Measurements from ENCODE around the gene FOXN3. TPM values are rescaled to one million over a fixed set of nuclear protein-coding genes. Genes with fewer than 3 reads are reported as not detected.

Gene FOXN3
- total RNA-seq, 1 experiment from 2014 or later, result 8.8 TPM

DNA sequence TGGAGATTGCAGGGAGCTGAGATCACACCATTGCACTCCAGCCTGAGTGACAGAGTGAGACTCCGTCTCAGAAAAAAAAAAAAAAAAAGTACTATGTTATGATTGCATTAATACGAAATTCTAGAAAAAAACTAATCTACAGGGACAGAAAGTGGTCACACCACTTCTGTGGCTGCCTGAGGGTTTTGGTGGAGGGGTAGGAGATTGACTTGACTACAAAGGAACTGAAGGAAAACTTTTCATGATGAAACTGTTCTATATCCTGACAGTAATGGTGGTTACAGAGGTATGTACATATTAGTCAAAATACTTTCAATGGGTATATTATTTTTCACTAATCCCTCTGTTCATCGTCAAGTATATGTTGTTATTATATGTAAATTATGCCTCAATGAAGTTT, 42.1 kb downstream of the FOXN3 start:
- H3K9me3 ChIP-seq (ENCODE audit: control insufficient read depth, insufficient read depth, low read depth, low read length), result no peaks in the 10 kb centered on the region
- H3K4me3 ChIP-seq (ENCODE audit: low read depth in 2 of 2, low read length in 2 of 2), result no peak overlapping the region
- H3K36me3 ChIP-seq (ENCODE audit: control insufficient read depth, insufficient read depth, low read length), result no peaks in the 10 kb centered on the region
- H3K27ac ChIP-seq (ENCODE audit: low read length), result no peak overlapping the region
- no peaks in the 10 kb centered on the region for H3K4me1 ChIP-seq (ENCODE audit: control insufficient read depth, insufficient read depth, low read length)
- CTCF ChIA-PET, result no interaction called here
- no TSS peak for BruUV-seq (replicated peaks)
- H3K27me3 ChIP-seq (ENCODE audit: control insufficient read depth, insufficient read depth, low read length), result no peaks in the 10 kb centered on the region
- no peak for DNase-seq (ENCODE audit: low read depth, low spot score)
- in situ Hi-C loops (cut with HindIII; ENCODE audit: low pct_unique_long_range_greater_than_20kb, low sequenced_read_pairs), result no loop called here
- intact Hi-C loops (cut with micrococcal nuclease; ENCODE audit: unreplicated experiment), result no loop called here
- POLR2A ChIA-PET, result no interaction called here
- no peak for ATAC-seq
- TF ChIP-seq, protein P1, sequence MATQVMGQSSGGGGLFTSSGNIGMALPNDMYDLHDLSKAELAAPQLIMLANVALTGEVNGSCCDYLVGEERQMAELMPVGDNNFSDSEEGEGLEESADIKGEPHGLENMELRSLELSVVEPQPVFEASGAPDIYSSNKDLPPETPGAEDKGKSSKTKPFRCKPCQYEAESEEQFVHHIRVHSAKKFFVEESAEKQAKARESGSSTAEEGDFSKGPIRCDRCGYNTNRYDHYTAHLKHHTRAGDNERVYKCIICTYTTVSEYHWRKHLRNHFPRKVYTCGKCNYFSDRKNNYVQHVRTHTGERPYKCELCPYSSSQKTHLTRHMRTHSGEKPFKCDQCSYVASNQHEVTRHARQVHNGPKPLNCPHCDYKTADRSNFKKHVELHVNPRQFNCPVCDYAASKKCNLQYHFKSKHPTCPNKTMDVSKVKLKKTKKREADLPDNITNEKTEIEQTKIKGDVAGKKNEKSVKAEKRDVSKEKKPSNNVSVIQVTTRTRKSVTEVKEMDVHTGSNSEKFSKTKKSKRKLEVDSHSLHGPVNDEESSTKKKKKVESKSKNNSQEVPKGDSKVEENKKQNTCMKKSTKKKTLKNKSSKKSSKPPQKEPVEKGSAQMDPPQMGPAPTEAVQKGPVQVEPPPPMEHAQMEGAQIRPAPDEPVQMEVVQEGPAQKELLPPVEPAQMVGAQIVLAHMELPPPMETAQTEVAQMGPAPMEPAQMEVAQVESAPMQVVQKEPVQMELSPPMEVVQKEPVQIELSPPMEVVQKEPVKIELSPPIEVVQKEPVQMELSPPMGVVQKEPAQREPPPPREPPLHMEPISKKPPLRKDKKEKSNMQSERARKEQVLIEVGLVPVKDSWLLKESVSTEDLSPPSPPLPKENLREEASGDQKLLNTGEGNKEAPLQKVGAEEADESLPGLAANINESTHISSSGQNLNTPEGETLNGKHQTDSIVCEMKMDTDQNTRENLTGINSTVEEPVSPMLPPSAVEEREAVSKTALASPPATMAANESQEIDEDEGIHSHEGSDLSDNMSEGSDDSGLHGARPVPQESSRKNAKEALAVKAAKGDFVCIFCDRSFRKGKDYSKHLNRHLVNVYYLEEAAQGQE (IDR thresholded peaks at IDR 0.05; ENCODE audit: insufficient read depth in 1 of 2, low read depth in 2 of 2, low read length in 1 of 2), result no peak
- TF ChIP-seq TCF7L2 (IDR thresholded peaks at IDR 0.05; ENCODE audit: low read depth, low read length) (no peak), SIN3A (IDR thresholded peaks at IDR 0.05; ENCODE audit: borderline replicate concordance, insufficient read depth, low read depth, low read length) (no peak), POLR2AphosphoS5 (IDR thresholded peaks at IDR 0.05; ENCODE audit: low read depth, low read length) (no peak)
- TF ChIP-seq, protein P2, sequence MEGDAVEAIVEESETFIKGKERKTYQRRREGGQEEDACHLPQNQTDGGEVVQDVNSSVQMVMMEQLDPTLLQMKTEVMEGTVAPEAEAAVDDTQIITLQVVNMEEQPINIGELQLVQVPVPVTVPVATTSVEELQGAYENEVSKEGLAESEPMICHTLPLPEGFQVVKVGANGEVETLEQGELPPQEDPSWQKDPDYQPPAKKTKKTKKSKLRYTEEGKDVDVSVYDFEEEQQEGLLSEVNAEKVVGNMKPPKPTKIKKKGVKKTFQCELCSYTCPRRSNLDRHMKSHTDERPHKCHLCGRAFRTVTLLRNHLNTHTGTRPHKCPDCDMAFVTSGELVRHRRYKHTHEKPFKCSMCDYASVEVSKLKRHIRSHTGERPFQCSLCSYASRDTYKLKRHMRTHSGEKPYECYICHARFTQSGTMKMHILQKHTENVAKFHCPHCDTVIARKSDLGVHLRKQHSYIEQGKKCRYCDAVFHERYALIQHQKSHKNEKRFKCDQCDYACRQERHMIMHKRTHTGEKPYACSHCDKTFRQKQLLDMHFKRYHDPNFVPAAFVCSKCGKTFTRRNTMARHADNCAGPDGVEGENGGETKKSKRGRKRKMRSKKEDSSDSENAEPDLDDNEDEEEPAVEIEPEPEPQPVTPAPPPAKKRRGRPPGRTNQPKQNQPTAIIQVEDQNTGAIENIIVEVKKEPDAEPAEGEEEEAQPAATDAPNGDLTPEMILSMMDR (IDR thresholded peaks at IDR 0.05), result no peak

DNA sequence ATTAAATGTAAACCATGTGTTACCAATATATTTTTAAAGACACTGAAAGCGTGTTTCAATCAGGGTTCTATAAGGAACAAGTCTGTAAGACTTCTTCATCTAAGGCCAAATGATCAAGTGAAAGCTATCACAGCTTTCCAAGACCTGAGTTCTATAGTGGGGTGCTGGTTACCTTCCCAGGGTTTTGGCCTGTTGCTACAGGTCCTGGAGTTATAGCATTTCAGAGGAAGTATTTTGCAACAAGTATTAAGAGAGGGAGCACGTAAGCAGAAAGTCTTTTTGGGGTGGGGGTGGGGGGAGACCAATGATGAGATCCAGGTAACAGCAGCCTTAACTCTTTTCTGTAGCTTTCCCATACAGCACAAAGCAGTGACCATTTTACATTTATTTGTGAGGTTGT, 43.8 kb downstream of the FOXN3 start:
- TF ChIP-seq, protein P1 (IDR thresholded peaks at IDR 0.05; ENCODE audit: insufficient read depth in 1 of 2, low read depth in 2 of 2, low read length in 1 of 2), result no peak
- TF ChIP-seq, protein P2 (IDR thresholded peaks at IDR 0.05), result no peak
- TF ChIP-seq SIN3A (IDR thresholded peaks at IDR 0.05; ENCODE audit: borderline replicate concordance, insufficient read depth, low read depth, low read length), result no peak
- no peak for TF ChIP-seq POLR2AphosphoS5 (IDR thresholded peaks at IDR 0.05; ENCODE audit: low read depth, low read length)
- TF ChIP-seq TCF7L2 (IDR thresholded peaks at IDR 0.05; ENCODE audit: low read depth, low read length), result no peak
- no TSS peak for BruUV-seq (replicated peaks)

More for the DNA sequence above, 43.8 kb downstream of the FOXN3 start:
- POLR2A ChIA-PET, result no interaction called here
- Histone ChIP-seq H3K4me1 (ENCODE audit: control insufficient read depth, insufficient read depth, low read length) (no peaks in the 10 kb centered on the region), H3K27ac (ENCODE audit: low read length) (no peak overlapping the region), H3K4me3 (ENCODE audit: low read depth in 2 of 2, low read length in 2 of 2) (no peak overlapping the region), H3K36me3 (ENCODE audit: control insufficient read depth, insufficient read depth, low read length) (no peaks in the 10 kb centered on the region), H3K27me3 (ENCODE audit: control insufficient read depth, insufficient read depth, low read length) (no peaks in the 10 kb centered on the region), H3K9me3 (ENCODE audit: control insufficient read depth, insufficient read depth, low read depth, low read length) (no peaks in the 10 kb centered on the region)
- CTCF ChIA-PET, result no interaction called here
- ATAC-seq (no peak), DNase-seq (ENCODE audit: low read depth, low spot score) (no peak)
- in situ Hi-C loops (cut with HindIII; ENCODE audit: low pct_unique_long_range_greater_than_20kb, low sequenced_read_pairs), result no loop called here
- intact Hi-C loops (cut with micrococcal nuclease; ENCODE audit: unreplicated experiment), result no loop called here
